WTC11 (cell line): ENCODE data around the gene PPP3CA. TPM values are rescaled to one million over a fixed set of nuclear protein-coding genes. Genes with fewer than 3 reads are reported as not detected.

Source experiments
- ATAC-seq: fragments of 200-7000 bp; cut with Tn5 transposase; 2 replicates; pipeline ENCODE4 v1.10.0; 2021; ENCODE audit warnings: mild to moderate bottlenecking, moderate library complexity
- CTCF ChIA-PET: fragments of 300-600 bp; sonication (Branson Sonifier 250); formaldehyde crosslinking; loops from one replicate; lab custom pipeline; 2021; ENCODE audit warnings: antibody characterized with exemption; lab: Charles Lee
- POLR2A ChIA-PET: fragments of 350-600 bp; sonication (Branson Sonifier 250); formaldehyde crosslinking; loops from one replicate; lab custom pipeline; 2021; ENCODE audit warnings: antibody characterized with exemption; lab: Charles Lee
- DNase-seq: peaks from one replicate; pipeline ENCODE4 v3.0.0; 2021; ENCODE audit warnings: low spot score
- H3K27ac Mint-ChIP-seq: 2 replicates; pipeline ENCODE4 v1.8.0; 2021; ENCODE audit warnings: mixed read lengths
- H3K27me3 Mint-ChIP-seq: 2 replicates; pipeline ENCODE4 v1.8.0; 2021; ENCODE audit warnings: low read depth, mild to moderate bottlenecking, moderate library complexity, mixed read lengths
- H3K36me3 Mint-ChIP-seq: 2 replicates; pipeline ENCODE4 v1.8.0; 2021; ENCODE audit warnings: mixed read lengths
- H3K4me1 Mint-ChIP-seq: 2 replicates; pipeline ENCODE4 v1.8.0; 2022; ENCODE audit warnings: mixed read lengths
- H3K4me3 Mint-ChIP-seq: 2 replicates; pipeline ENCODE4 v1.8.0; 2021; ENCODE audit warnings: mild to moderate bottlenecking, moderate library complexity, mixed read lengths
- H3K9me3 Mint-ChIP-seq: 2 replicates; pipeline ENCODE4 v1.8.0; 2021; ENCODE audit warnings: mixed read lengths
- ATF2 ChIP-seq: sonication (generic); formaldehyde crosslinking; IDR thresholded peaks from 2 replicates; pipeline ENCODE4 v1.8.1; 2022; ENCODE audit warnings: low read depth, missing genetic modification reagents, borderline replicate concordance
- CDX4 ChIP-seq: fragments of 250-450 bp; sonication (Bioruptor Pico); IDR thresholded peaks from 2 replicates; pipeline ENCODE4 v1.9.0; 2021; ENCODE audit warnings: moderate library complexity, mild to moderate bottlenecking, inconsistent platforms, borderline replicate concordance
- CREB1 ChIP-seq: sonication (generic); formaldehyde crosslinking; IDR thresholded peaks from 2 replicates; pipeline ENCODE4 v1.8.0; 2023; ENCODE audit warnings: mild to moderate bottlenecking, missing genetic modification reagents
- CTCF ChIP-seq: fragments of 200-600 bp; IDR thresholded peaks from 2 replicates; pipeline ENCODE4 v1.8.0; 2022; ENCODE audit warnings: antibody characterized with exemption
- E2F1 ChIP-seq: sonication (generic); formaldehyde crosslinking; IDR thresholded peaks from 2 replicates; pipeline ENCODE4 v1.8.0; 2022; ENCODE audit warnings: mild to moderate bottlenecking, missing genetic modification reagents
- E2F5 ChIP-seq: sonication (generic); formaldehyde crosslinking; IDR thresholded peaks from 2 replicates; pipeline ENCODE4 v1.8.1; 2022; ENCODE audit warnings: mild to moderate bottlenecking, moderate library complexity, missing genetic modification reagents
- FOXP1 ChIP-seq: sonication (generic); formaldehyde crosslinking; IDR thresholded peaks from 2 replicates; pipeline ENCODE4 v1.8.0; 2022; ENCODE audit warnings: missing genetic modification reagents, mild to moderate bottlenecking, moderate library complexity, borderline replicate concordance
- GRHL2 ChIP-seq: fragments of 250-450 bp; sonication (Bioruptor Pico); IDR thresholded peaks from 2 replicates; pipeline ENCODE4 v1.8.0; 2022; ENCODE audit warnings: mild to moderate bottlenecking, moderate library complexity; ENCODE audit not compliant: insufficient replicate concordance, severe bottlenecking
- HMGXB4 ChIP-seq: sonication (generic); formaldehyde crosslinking; IDR thresholded peaks from 2 replicates; pipeline ENCODE4 v1.8.1; 2023; ENCODE audit warnings: mild to moderate bottlenecking, moderate library complexity, missing genetic modification reagents
- JAZF1 ChIP-seq: fragments of 250-450 bp; sonication (Bioruptor Pico); IDR thresholded peaks from 2 replicates; pipeline ENCODE4 v1.9.0; 2021; ENCODE audit warnings: moderate library complexity, mild to moderate bottlenecking, inconsistent platforms
- JUN ChIP-seq: sonication (generic); formaldehyde crosslinking; IDR thresholded peaks from 2 replicates; pipeline ENCODE4 v1.8.0; 2023; ENCODE audit warnings: mild to moderate bottlenecking, missing genetic modification reagents
- NR2C2 ChIP-seq: sonication (generic); formaldehyde crosslinking; IDR thresholded peaks from 2 replicates; pipeline ENCODE4 v1.8.0; 2022; ENCODE audit warnings: mild to moderate bottlenecking, missing genetic modification reagents
- RORB ChIP-seq: fragments of 250-450 bp; sonication (Bioruptor Pico); IDR thresholded peaks from 2 replicates; pipeline ENCODE4 v1.9.0; 2021; ENCODE audit warnings: mild to moderate bottlenecking
- SMAD4 ChIP-seq: sonication (generic); formaldehyde crosslinking; IDR thresholded peaks from 2 replicates; pipeline ENCODE4 v1.8.0; 2022; ENCODE audit warnings: mild to moderate bottlenecking, missing genetic modification reagents
- SOX15 ChIP-seq: fragments of 250-450 bp; sonication (Bioruptor Pico); IDR thresholded peaks from 2 replicates; pipeline ENCODE4 v1.9.0; 2021; ENCODE audit warnings: mild to moderate bottlenecking
- TP53 ChIP-seq: sonication (generic); formaldehyde crosslinking; IDR thresholded peaks from 2 replicates; pipeline ENCODE4 v1.8.1; 2023; ENCODE audit warnings: mild to moderate bottlenecking, missing genetic modification reagents
- ZMAT4 ChIP-seq: fragments of 250-450 bp; sonication (Bioruptor Pico); IDR thresholded peaks from 2 replicates; pipeline ENCODE4 v1.9.0; 2021; ENCODE audit warnings: mild to moderate bottlenecking
- ZNF416 ChIP-seq: fragments of 250-450 bp; sonication (Bioruptor Pico); IDR thresholded peaks from 2 replicates; pipeline ENCODE4 v1.9.0; 2021; ENCODE audit warnings: mild to moderate bottlenecking, inconsistent platforms
- ZNF512 ChIP-seq: sonication (generic); formaldehyde crosslinking; IDR thresholded peaks from 2 replicates; pipeline ENCODE4 v1.8.1; 2022; ENCODE audit warnings: missing genetic modification reagents, borderline replicate concordance
- ZNF532 ChIP-seq: fragments of 250-450 bp; sonication (Bioruptor Pico); IDR thresholded peaks from 2 replicates; pipeline ENCODE4 v1.9.0; 2021; ENCODE audit warnings: mild to moderate bottlenecking, borderline replicate concordance
- total RNA-seq: library from RNA; stranded (reverse); gene quantifications from 3 replicates; pipeline ENCODE4 v1.2.3, GENCODE V29; 2021

PPP3CA gene
- total RNA-seq, 1 experiment from 2014 or later = 41.6 TPM

- 0 out of 2 replicates have a peak, but pooled peaks have one; percentile 11 for ATAC-seq
- peak overlapping the region; percentile 84 for H3K27ac Mint-ChIP-seq
- CTCF ChIA-PET = no interaction called here
- DNase-seq = no peak
- no peak for TF ChIP-seq E2F1 (CRISPR knock-in tag)
- TF ChIP-seq TP53 (CRISPR knock-in tag) = no peak
- no peak for TF ChIP-seq NR2C2 (CRISPR knock-in tag)
- no peak for TF ChIP-seq ZNF532 (CRISPR knock-in tag)
- no peak for TF ChIP-seq GRHL2 (CRISPR knock-in tag)
- no peak for TF ChIP-seq CTCF
- TF ChIP-seq CDX4 (CRISPR knock-in tag) = no peak
- no peak for TF ChIP-seq JAZF1 (CRISPR knock-in tag)
- no peak for TF ChIP-seq HMGXB4
- TF ChIP-seq JUN (CRISPR knock-in tag) = no peak
- no peak for TF ChIP-seq ZMAT4 (CRISPR knock-in tag)
- TF ChIP-seq CREB1 (CRISPR knock-in tag) = no peak
- no peak for TF ChIP-seq ATF2 (CRISPR knock-in tag)
- no peak for TF ChIP-seq ZNF512
- no peak for TF ChIP-seq FOXP1
- TF ChIP-seq ZNF416 = no peak
- TF ChIP-seq SMAD4 = no peak
- no peak for TF ChIP-seq RORB
- TF ChIP-seq E2F5 = no peak
- TF ChIP-seq SOX15 = no peak
- TF ChIP-seq, all 79 proteins: peak for 0
- POLR2A ChIA-PET = no interaction called here
- H3K4me1 Mint-ChIP-seq = peaks cover 88% of the 10 kb centered on the region
- H3K4me3 Mint-ChIP-seq = peak overlapping the region; percentile 26; the same call in 1 of the 2 replicates
- H3K27me3 Mint-ChIP-seq = no peaks in the 10 kb centered on the region
- no peaks in the 10 kb centered on the region for H3K9me3 Mint-ChIP-seq
- H3K36me3 Mint-ChIP-seq = no peaks in the 10 kb centered on the region
These were observed 66.3 kb downstream of the PPP3CA start for GRCh38 chr4:101280866-101281600.
